Pancreas (tissue), 10 donors: Measurements from ENCODE around the gene MAP1LC3A. TPM values are rescaled to one million over a fixed set of nuclear protein-coding genes. Genes with fewer than 3 reads are reported as not detected.

ENCODE experiments used
- ATAC-seq, 4 donors: fragments of 200-7000 bp; cut with Tn5 transposase; one replicate each; pipeline versions ENCODE4 v1.8.0 to v1.9.1; 2020; ENCODE audit warnings: mild to moderate bottlenecking in 4 of 4, moderate library complexity in 4 of 4
- DNase-seq, 6 donors: peaks; one replicate each; pipeline ENCODE4 v3.0.0-alpha.2; 2020
- FAIRE-seq: peaks from 2 replicates; lab custom pipeline; 2012; peaks lifted over from hg19 to GRCh38; lab: Jason Lieb, UNC
- H3K27ac ChIP-seq, 4 donors: fragments of 200-600 bp; sonication (generic); 1 replicate in 3 of 4; 2 replicates in 1 of 4; pipeline versions ENCODE4 v1.5.0 to v1.8.0; 2020
- H3K27me3 ChIP-seq, 4 donors: fragments of 200-600 bp; one replicate each; pipeline ENCODE4 v1.8.0; 2021
- H3K36me3 ChIP-seq, 3 donors: fragments of 200-600 bp; sonication (generic) in 1 of 3; one replicate each; pipeline versions ENCODE4 v1.5.0 to v1.8.0; 2020 to 2021
- H3K4me1 ChIP-seq, 3 donors: fragments of 200-600 bp; one replicate each; pipeline ENCODE4 v1.8.0; 2021
- H3K4me3 ChIP-seq, 4 donors: fragments of 200-600 bp; sonication (generic) in 2 of 4; one replicate each; pipeline versions ENCODE4 v1.5.0 to v1.8.0; 2020 to 2021
- H3K9me3 ChIP-seq, 4 donors: fragments of 200-600 bp; one replicate each; pipeline ENCODE4 v1.8.0; 2021
- CTCF ChIP-seq, 4 donors: fragments of 200-600 bp; sonication (generic) in 3 of 4; IDR thresholded peaks; one replicate each; pipeline versions ENCODE4 v1.5.0 to v1.8.0; 2021; ENCODE audit warnings: antibody characterized with exemption in 4 of 4
- WGBS, 2 donors: extraction: QIAGEN DNeasy Blood & Tissue Kit; methylation state at CpG; one replicate each; pipeline ENCODE4 v1.1.7; 2013; 5-methylcytosine and 5-hydroxymethylcytosine counted together
- intact Hi-C, 3 donors: fragments of 100-400 bp; cut with DNase I; formaldehyde crosslinking; loops; one replicate each; pipeline versions ENCODE4 v1.11.1 to v1.14.2; 2022
- polyA plus RNA-seq, 2 donors: library from polyadenylated mRNA; stranded (reverse); fragments of 200-250 nt; gene quantifications; one replicate each; pipeline ENCODE4 v1.2.3, GENCODE V29; 2013
- total RNA-seq, 6 donors: library from RNA; stranded (reverse); fragmentation: NEBNext Ultra II Directional in 4 of 6; extraction: Animal tissue kit (Norgen Biotek cat#: 25700) in 4 of 6; gene quantifications; one replicate each; pipeline versions ENCODE4 v1.2.1 to v1.2.4, GENCODE V29; 2021 to 2023
- donor health status: healthy with polysubstance abuse.
- donor health status: DM: no; HTN: no; CAD: no; lungs with moderate emphysema.
- donor health status: DM: no; HTN: no; CAD: no.
- donor health status: control.
- donor health status: control.
- donor health status: Bipolar disorder and iron deficiency.
- donor health status: DM: yes; HTN: yes; CAD: no.
- donor health status: DM: no; HTN: no; CAD: no.
- donor health status: DM: no; HTN: no; CAD: no.
- donor health status: DM: yes; HTN: yes; CAD: no.

MAP1LC3A gene
- total and polyA plus RNA-seq, 8 donors: 9.4 to 94.2 (median 14.0) TPM

DNA sequence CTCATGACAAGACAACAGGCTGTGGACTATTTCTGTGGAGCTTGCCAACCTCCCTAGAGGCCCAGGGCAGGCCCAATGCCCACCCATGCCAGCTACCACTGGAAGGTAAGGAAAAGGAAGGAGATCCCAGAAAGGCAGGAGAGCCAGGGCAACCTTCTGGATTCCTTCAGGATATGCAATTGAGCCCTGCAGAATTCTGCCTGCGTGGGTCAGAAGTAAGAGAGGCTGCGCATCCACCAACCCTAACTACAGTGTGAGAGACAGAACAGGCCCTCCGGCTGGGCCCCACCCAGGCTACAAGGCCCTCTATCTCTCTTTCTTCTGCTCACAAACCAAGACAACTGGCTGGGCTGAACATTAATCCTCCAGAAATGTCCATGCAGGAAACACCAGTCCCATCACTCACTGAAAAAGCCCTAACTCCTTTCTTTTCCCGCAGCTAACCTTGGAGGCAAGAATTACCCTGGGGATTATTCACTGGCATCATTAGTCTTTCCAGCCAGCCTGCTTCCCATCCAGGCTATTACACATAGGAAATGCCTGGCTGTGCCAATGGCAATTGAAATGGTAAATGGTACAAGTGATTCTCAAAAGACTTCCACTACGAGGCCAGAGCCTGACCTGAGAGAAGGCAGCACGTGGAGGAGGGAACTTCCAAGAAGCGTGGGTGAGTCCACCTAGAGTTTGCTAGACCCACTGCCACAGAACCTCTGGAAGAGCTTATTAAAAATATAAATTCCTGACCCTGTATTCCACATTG, 15.2 kb downstream of the MAP1LC3A start:
- TF ChIP-seq CTCF (IDR thresholded peaks at IDR 0.05): no peak
- H3K9me3 ChIP-seq: no peaks in the 10 kb centered on the region
- FAIRE-seq (no peak), ATAC-seq (no peak), DNase-seq (no peak)
- H3K27ac ChIP-seq: no peak overlapping the region
- H3K36me3 ChIP-seq: no peaks in the 10 kb centered on the region
- no peaks in the 10 kb centered on the region for H3K27me3 ChIP-seq
- intact Hi-C loops: no loop called here
- no peaks in the 10 kb centered on the region for H3K4me1 ChIP-seq
- 92 to 95% methylated on average over 7 of the region's 7 CpGs for WGBS, 2 donors
- H3K4me3 ChIP-seq: no peak overlapping the region

- ATAC-seq (no peak), FAIRE-seq (no peak), DNase-seq (no peak)
- H3K9me3 ChIP-seq: no peaks in the 10 kb centered on the region
- H3K4me1 ChIP-seq: no peaks in the 10 kb centered on the region
- TF ChIP-seq CTCF (IDR thresholded peaks at IDR 0.05): no peak
- 94 to 95% methylated on average over 5 of the region's 5 CpGs for WGBS, 2 donors
- H3K36me3 ChIP-seq: no peaks in the 10 kb centered on the region
- H3K27ac ChIP-seq: no peak overlapping the region
- H3K4me3 ChIP-seq: no peak overlapping the region
- H3K27me3 ChIP-seq: no peaks in the 10 kb centered on the region
- intact Hi-C loops: no loop called here
These were observed 15.9 kb downstream of the MAP1LC3A start for GRCh38 chr20:34574426-34574825.

GRCh38 chr20:34574861-34575260, 16.3 kb downstream of the MAP1LC3A start:
- Histone ChIP-seq H3K9me3 (no peaks in the 10 kb centered on the region), H3K4me1 (no peaks in the 10 kb centered on the region), H3K27ac (no peak overlapping the region), H3K4me3 (no peak overlapping the region), H3K27me3 (no peaks in the 10 kb centered on the region), H3K36me3 (no peaks in the 10 kb centered on the region)
- no peak for TF ChIP-seq CTCF (IDR thresholded peaks at IDR 0.05)
- DNase-seq (no peak), FAIRE-seq (no peak), ATAC-seq (no peak)
- intact Hi-C loops: no loop called here
- 83 to 85% methylated on average over 6 of the region's 6 CpGs for WGBS, 2 donors

DNA sequence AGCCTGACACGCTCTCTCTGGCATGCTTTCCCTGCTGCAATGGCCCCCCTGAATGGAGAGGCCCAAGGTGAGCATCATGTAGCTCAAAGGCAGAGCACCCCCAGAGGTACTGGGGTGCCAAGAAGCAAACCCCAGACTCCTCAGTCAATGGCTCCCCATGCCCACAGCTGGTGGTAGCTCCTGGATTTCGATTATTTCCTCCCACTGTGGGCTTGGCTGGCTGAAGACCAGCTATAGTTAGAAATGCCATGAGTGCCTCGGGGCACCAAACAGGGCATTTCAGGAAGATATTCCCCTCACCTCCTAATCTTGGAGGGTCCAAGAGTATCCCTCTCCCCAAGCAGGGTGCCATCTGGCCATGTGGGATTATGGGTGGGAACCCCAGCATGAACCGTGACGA, 16.8 kb downstream of the MAP1LC3A start:
- no peak for DNase-seq
- H3K27ac ChIP-seq: no peak overlapping the region
- 88 to 92% methylated on average over 5 of the region's 5 CpGs for WGBS, 2 donors
- ATAC-seq: no peak
- no peak for TF ChIP-seq CTCF (IDR thresholded peaks at IDR 0.05)
- no peaks in the 10 kb centered on the region for H3K4me1 ChIP-seq
- H3K4me3 ChIP-seq: no peak overlapping the region
- no peak for FAIRE-seq
- H3K36me3 ChIP-seq: no peaks in the 10 kb centered on the region
- H3K27me3 ChIP-seq: no peaks in the 10 kb centered on the region
- intact Hi-C loops: no loop called here
- H3K9me3 ChIP-seq: no peaks in the 10 kb centered on the region

DNA sequence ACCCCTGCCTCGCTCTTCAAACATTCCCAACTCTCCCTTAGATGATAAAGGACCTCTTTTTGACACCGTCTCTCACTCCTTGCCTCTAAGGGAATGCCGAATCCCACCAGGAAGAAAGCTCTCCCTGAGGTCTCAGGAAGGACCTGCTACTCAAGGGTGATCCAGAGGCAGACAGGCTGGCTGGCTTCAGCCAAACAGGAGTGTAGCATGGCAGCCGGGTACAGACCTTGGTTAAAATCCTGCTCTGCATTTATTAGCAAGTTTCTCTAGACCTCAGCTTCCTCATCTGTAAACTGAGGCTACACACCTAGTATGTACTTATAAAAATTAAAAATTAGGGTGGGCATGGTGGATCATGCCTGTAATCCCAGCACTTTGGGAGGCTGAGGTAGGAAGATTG, 17.2 kb downstream of the MAP1LC3A start:
- ATAC-seq (no peak), FAIRE-seq (no peak), DNase-seq (no peak)
- Histone ChIP-seq H3K27ac (no peak overlapping the region), H3K4me3 (no peak overlapping the region), H3K36me3 (no peaks in the 10 kb centered on the region), H3K4me1 (no peaks in the 10 kb centered on the region), H3K27me3 (no peaks in the 10 kb centered on the region), H3K9me3 (no peaks in the 10 kb centered on the region)
- intact Hi-C loops: no loop called here
- no peak for TF ChIP-seq CTCF (IDR thresholded peaks at IDR 0.05)
- 94 to 95% methylated on average over 4 of the region's 4 CpGs for WGBS, 2 donors
